Pancreas (tissue), 10 donors: Measurements from ENCODE around the gene SNAP25. TPM values are rescaled to one million over a fixed set of nuclear protein-coding genes. Genes with fewer than 3 reads are reported as not detected.

Source experiments
- ATAC-seq, 4 donors: fragments of 200-7000 bp; cut with Tn5 transposase; one replicate each; pipeline versions ENCODE4 v1.8.0 to v1.9.1; 2020; ENCODE audit warnings: mild to moderate bottlenecking in 4 of 4, moderate library complexity in 4 of 4
- DNase-seq, 6 donors: peaks; one replicate each; pipeline ENCODE4 v3.0.0-alpha.2; 2020
- FAIRE-seq: peaks from 2 replicates; lab custom pipeline; 2012; peaks lifted over from hg19 to GRCh38; lab: Jason Lieb, UNC
- H3K27ac ChIP-seq, 4 donors: fragments of 200-600 bp; sonication (generic); 1 replicate in 3 of 4; 2 replicates in 1 of 4; pipeline versions ENCODE4 v1.5.0 to v1.8.0; 2020
- H3K27me3 ChIP-seq, 4 donors: fragments of 200-600 bp; one replicate each; pipeline ENCODE4 v1.8.0; 2021
- H3K36me3 ChIP-seq, 3 donors: fragments of 200-600 bp; sonication (generic) in 1 of 3; one replicate each; pipeline versions ENCODE4 v1.5.0 to v1.8.0; 2020 to 2021
- H3K4me1 ChIP-seq, 3 donors: fragments of 200-600 bp; one replicate each; pipeline ENCODE4 v1.8.0; 2021
- H3K4me3 ChIP-seq, 4 donors: fragments of 200-600 bp; sonication (generic) in 2 of 4; one replicate each; pipeline versions ENCODE4 v1.5.0 to v1.8.0; 2020 to 2021
- H3K9me3 ChIP-seq, 4 donors: fragments of 200-600 bp; one replicate each; pipeline ENCODE4 v1.8.0; 2021
- CTCF ChIP-seq, 4 donors: fragments of 200-600 bp; sonication (generic) in 3 of 4; IDR thresholded peaks; one replicate each; pipeline versions ENCODE4 v1.5.0 to v1.8.0; 2021; ENCODE audit warnings: antibody characterized with exemption in 4 of 4
- WGBS, 2 donors: extraction: QIAGEN DNeasy Blood & Tissue Kit; methylation state at CpG; one replicate each; pipeline ENCODE4 v1.1.7; 2013; 5-methylcytosine and 5-hydroxymethylcytosine counted together
- intact Hi-C, 3 donors: fragments of 100-400 bp; cut with DNase I; formaldehyde crosslinking; loops; one replicate each; pipeline versions ENCODE4 v1.11.1 to v1.14.2; 2022
- polyA plus RNA-seq, 2 donors: library from polyadenylated mRNA; stranded (reverse); fragments of 200-250 nt; gene quantifications; one replicate each; pipeline ENCODE4 v1.2.3, GENCODE V29; 2013
- total RNA-seq, 6 donors: library from RNA; stranded (reverse); fragmentation: NEBNext Ultra II Directional in 4 of 6; extraction: Animal tissue kit (Norgen Biotek cat#: 25700) in 4 of 6; gene quantifications; one replicate each; pipeline versions ENCODE4 v1.2.1 to v1.2.4, GENCODE V29; 2021 to 2023
- donor health status: healthy with polysubstance abuse.
- donor health status: DM: no; HTN: no; CAD: no; lungs with moderate emphysema.
- donor health status: DM: no; HTN: no; CAD: no.
- donor health status: control.
- donor health status: control.
- donor health status: Bipolar disorder and iron deficiency.
- donor health status: DM: yes; HTN: yes; CAD: no.
- donor health status: DM: no; HTN: no; CAD: no.
- donor health status: DM: no; HTN: no; CAD: no.
- donor health status: DM: yes; HTN: yes; CAD: no.

SNAP25 gene
- total and polyA plus RNA-seq, 8 donors = 0.95 to 50.3 (median 4.5) TPM

GRCh38 chr20:10332656-10333415, 114.2 kb downstream of the SNAP25 start:
- WGBS, 2 donors = 47 to 60% methylated on average over 4 of the region's 4 CpGs
- no peak for FAIRE-seq
- Histone ChIP-seq H3K27me3 (no peaks in the 10 kb centered on the region), H3K4me1 (no peaks in the 10 kb centered on the region), H3K9me3 (no peaks in the 10 kb centered on the region), H3K36me3 (no peaks in the 10 kb centered on the region), H3K4me3 (no peak overlapping the region), H3K27ac (no peak overlapping the region)
- ATAC-seq = no peak
- no peak for TF ChIP-seq CTCF (IDR thresholded peaks at IDR 0.05)
- intact Hi-C loops = no loop called here
- no peak for DNase-seq

GRCh38 chr20:10336959-10337729, 118.5 kb downstream of the SNAP25 start:
- Histone ChIP-seq H3K4me3 (no peak overlapping the region), H3K9me3 (no peaks in the 10 kb centered on the region), H3K4me1 (no peaks in the 10 kb centered on the region), H3K27ac (no peak overlapping the region), H3K27me3 (no peaks in the 10 kb centered on the region), H3K36me3 (no peaks in the 10 kb centered on the region)
- WGBS, 2 donors = 78 to 85% methylated on average over 2 of the region's 2 CpGs
- intact Hi-C loops = no loop called here
- ATAC-seq (no peak), DNase-seq (no peak), FAIRE-seq (no peak)
- no peak for TF ChIP-seq CTCF (IDR thresholded peaks at IDR 0.05)

GRCh38 chr20:10338426-10339180, 120.0 kb downstream of the SNAP25 start:
- no peaks in the 10 kb centered on the region for H3K9me3 ChIP-seq
- H3K27ac ChIP-seq = no peak overlapping the region
- no peak for TF ChIP-seq CTCF (IDR thresholded peaks at IDR 0.05)
- WGBS, 2 donors = 64 to 69% methylated on average over 2 of the region's 2 CpGs
- FAIRE-seq (no peak), ATAC-seq (no peak), DNase-seq (no peak)
- intact Hi-C loops = no loop called here
- H3K36me3 ChIP-seq = no peaks in the 10 kb centered on the region
- no peaks in the 10 kb centered on the region for H3K27me3 ChIP-seq
- H3K4me3 ChIP-seq = no peak overlapping the region
- no peaks in the 10 kb centered on the region for H3K4me1 ChIP-seq

- Histone ChIP-seq H3K27ac (no peak overlapping the region), H3K4me1 (peaks cover 0 to under 1% (median under 1%) of the 10 kb centered on the region in 3 donors), H3K27me3 (no peaks in the 10 kb centered on the region), H3K9me3 (no peaks in the 10 kb centered on the region), H3K36me3 (no peaks in the 10 kb centered on the region), H3K4me3 (no peak overlapping the region)
- TF ChIP-seq CTCF (IDR thresholded peaks at IDR 0.05) = no peak
- no peak for DNase-seq
- ATAC-seq = no peak
- FAIRE-seq = no peak
- intact Hi-C loops = no loop called here
- WGBS, 2 donors = 60 to 69% methylated on average over 1 of the region's 1 CpG
Measured at GRCh38 chr20:10339609-10340008, 121.0 kb downstream of the SNAP25 start.
